H1 (cell line): ENCODE results near the gene ALKBH3. TPM values are rescaled to one million over a fixed set of nuclear protein-coding genes. Genes with fewer than 3 reads are reported as not detected.

ENCODE experiments used
- CTCF ChIA-PET: fragments of 300-600 bp; sonication (Branson Sonifier 250); formaldehyde crosslinking; loops from one replicate; lab custom pipeline; 2021; ENCODE audit not compliant: partially characterized antibody; lab: Charles Lee
- POLR2A ChIA-PET: fragments of 300-600 bp; sonication (Branson Sonifier 250); formaldehyde crosslinking; loops from one replicate; lab custom pipeline; 2021; ENCODE audit warnings: inconsistent platforms; ENCODE audit not compliant: partially characterized antibody; lab: Charles Lee
- DNase-seq, 2 experiments: peaks; one replicate each; pipeline versions ENCODE4 v3.0.0 to v3.0.0-alpha.2; 2010 to 2022; ENCODE audit warnings: low spot score in 2 of 2, low read depth in 1 of 2, mixed read lengths in 1 of 2
- FAIRE-seq: peaks from 2 replicates; lab custom pipeline; 2011; peaks lifted over from hg19 to GRCh38; lab: Jason Lieb, UNC
- H2AFZ ChIP-seq: 2 replicates; pipeline ENCODE4 v1.8.1; 2012; ENCODE audit warnings: low read length, inconsistent platforms
- H2AK5ac ChIP-seq: 2 replicates; pipeline ENCODE4 v1.6.1; 2013; ENCODE audit warnings: low read depth, low read length
- H2BK120ac ChIP-seq: replicated peaks from 2 replicates; pipeline ENCODE3; 2013; ENCODE audit warnings: low read depth, low read length, inconsistent platforms
- H2BK12ac ChIP-seq: 2 replicates; pipeline ENCODE4 v1.6.1; 2013; ENCODE audit warnings: low read depth, low read length
- H2BK15ac ChIP-seq: 2 replicates; pipeline ENCODE4 v1.6.1; 2013; ENCODE audit warnings: low read length
- H2BK20ac ChIP-seq: 2 replicates; pipeline ENCODE4 v1.6.1; 2013; ENCODE audit warnings: low read length
- H2BK5ac ChIP-seq: 2 replicates; pipeline ENCODE4 v1.6.1; 2013; ENCODE audit warnings: low read depth, low read length
- H3K14ac ChIP-seq: 2 replicates; pipeline ENCODE4 v1.6.1; 2013; ENCODE audit warnings: inconsistent platforms; ENCODE audit not compliant: insufficient read length
- H3K18ac ChIP-seq: 2 replicates; pipeline ENCODE4 v1.6.1; 2013; ENCODE audit warnings: low read length; ENCODE audit errors: extremely low read depth
- H3K23ac ChIP-seq: 2 replicates; pipeline ENCODE4 v1.6.1; 2013; ENCODE audit warnings: inconsistent platforms; ENCODE audit not compliant: insufficient read length
- H3K23me2 ChIP-seq: 2 replicates; pipeline ENCODE4 v1.6.1; 2013; ENCODE audit warnings: low read depth, low read length
- H3K27ac ChIP-seq: 2 replicates; pipeline ENCODE4 v1.6.1; 2011; ENCODE audit warnings: low read depth, low read length, inconsistent platforms
- H3K27me3 ChIP-seq, 4 experiments: replicated peaks in 1 of 4; 1 replicate in 1 of 4; 2 replicates in 3 of 4; pipeline versions ENCODE4 v1.6.1 to v1.8.1; 2011 to 2013; ENCODE audit warnings: low read length in 3 of 4, mild to moderate bottlenecking in 3 of 4, inconsistent platforms in 2 of 4, mixed read lengths in 2 of 4, moderate library complexity in 1 of 4; ENCODE audit not compliant: control insufficient read depth in 3 of 4, insufficient read depth in 3 of 4; ENCODE audit errors: extremely low read depth in 1 of 4
- H3K36me3 ChIP-seq, 4 experiments: 2 replicates each; pipeline versions ENCODE4 v1.6.1 to v1.8.1; 2011 to 2013; ENCODE audit warnings: mild to moderate bottlenecking in 4 of 4, low read length in 3 of 4, moderate library complexity in 2 of 4, control low read depth in 1 of 4, inconsistent platforms in 1 of 4; ENCODE audit not compliant: insufficient read depth in 4 of 4, control insufficient read depth in 2 of 4
- H3K4ac ChIP-seq: replicated peaks from 2 replicates; pipeline ENCODE3; 2013; ENCODE audit warnings: low read length, low read depth, mixed read lengths, inconsistent platforms; ENCODE audit not compliant: insufficient read length
- H3K4me1 ChIP-seq, 4 experiments: replicated peaks in 1 of 4; 1 replicate in 1 of 4; 2 replicates in 3 of 4; pipeline versions ENCODE4 v1.6.1 to v1.8.1; 2011 to 2013; ENCODE audit warnings: low read length in 3 of 4, inconsistent platforms in 2 of 4, mixed read lengths in 1 of 4; ENCODE audit not compliant: insufficient read depth in 4 of 4, control insufficient read depth in 3 of 4
- H3K4me2 ChIP-seq, 2 experiments: 2 replicates each; pipeline versions ENCODE4 v1.6.1 to v1.8.1; 2011 to 2013; ENCODE audit warnings: low read depth in 2 of 2, low read length in 2 of 2, control low read depth in 1 of 2, inconsistent platforms in 1 of 2, mild to moderate bottlenecking in 1 of 2; ENCODE audit not compliant: insufficient read depth in 1 of 2
- H3K4me3 ChIP-seq, 4 experiments: fragments of 200-600, 300-600 bp in 1 of 4; sonication (generic), shearing (Covaris generic), sonication (Bioruptor Twin) in 1 of 4; 2 replicates each; pipeline versions ENCODE4 v1.5.1 to v1.8.1; 2011 to 2016; ENCODE audit warnings: low read length in 4 of 4, low read depth in 3 of 4, control low read depth in 2 of 4, inconsistent platforms in 2 of 4, mild to moderate bottlenecking in 2 of 4, mixed read lengths in 1 of 4, moderate library complexity in 1 of 4; ENCODE audit not compliant: insufficient read depth in 2 of 4; ENCODE audit errors: extremely low read depth in 1 of 4
- H3K56ac ChIP-seq: replicated peaks from 2 replicates; pipeline ENCODE3; 2013; ENCODE audit warnings: low read depth, mild to moderate bottlenecking, mixed read lengths, low read length, inconsistent platforms; ENCODE audit not compliant: insufficient read length
- H3K79me1 ChIP-seq: 2 replicates; pipeline ENCODE4 v1.6.1; 2013; ENCODE audit warnings: low read depth, low read length, control low read depth
- H3K79me2 ChIP-seq, 2 experiments: 2 replicates each; pipeline versions ENCODE4 v1.6.1 to v1.8.1; 2012 to 2013; ENCODE audit warnings: low read length in 2 of 2, mild to moderate bottlenecking in 2 of 2, inconsistent platforms in 1 of 2; ENCODE audit not compliant: insufficient read depth in 2 of 2, control insufficient read depth in 1 of 2
- H3K9ac ChIP-seq, 4 experiments: replicated peaks in 1 of 4; 1 replicate in 1 of 4; 2 replicates in 3 of 4; pipeline versions ENCODE4 v1.6.1 to v1.8.1; 2011 to 2013; ENCODE audit warnings: low read depth in 3 of 4, low read length in 3 of 4, control low read depth in 2 of 4, mild to moderate bottlenecking in 2 of 4, moderate library complexity in 2 of 4, inconsistent platforms in 1 of 4; ENCODE audit errors: extremely low read depth in 1 of 4
- H3K9me3 ChIP-seq, 2 experiments: 2 replicates each; pipeline versions ENCODE4 v1.6.1 to v1.8.1; 2012 to 2013; ENCODE audit warnings: mild to moderate bottlenecking in 2 of 2, moderate library complexity in 2 of 2, control low read depth in 1 of 2, inconsistent platforms in 1 of 2, low read depth in 1 of 2, low read length in 1 of 2, mixed read lengths in 1 of 2; ENCODE audit not compliant: insufficient read depth in 2 of 2
- H4K20me1 ChIP-seq, 2 experiments: replicated peaks in 1 of 2; 2 replicates each; pipeline versions ENCODE3 to v1.8.1; 2011 to 2013; ENCODE audit warnings: inconsistent platforms in 2 of 2, low read length in 2 of 2, mild to moderate bottlenecking in 1 of 2; ENCODE audit not compliant: insufficient read depth in 2 of 2, control insufficient read depth in 1 of 2
- H4K5ac ChIP-seq: 2 replicates; pipeline ENCODE4 v1.6.1; 2013; ENCODE audit warnings: low read length, low read depth, mixed read lengths, inconsistent platforms; ENCODE audit not compliant: insufficient read length
- H4K8ac ChIP-seq: 2 replicates; pipeline ENCODE4 v1.8.0; 2013; ENCODE audit warnings: mild to moderate bottlenecking, moderate library complexity, low read length, inconsistent platforms; ENCODE audit not compliant: insufficient read depth; ENCODE audit errors: extremely low read depth
- H4K91ac ChIP-seq: replicated peaks from 2 replicates; pipeline ENCODE3; 2013; ENCODE audit warnings: low read length, mixed read lengths, inconsistent platforms; ENCODE audit not compliant: insufficient read length
- BACH1 ChIP-seq: IDR thresholded peaks from 2 replicates; pipeline ENCODE4 v1.6.1; 2012; ENCODE audit warnings: low read length, improper control_type of control experiment
- CHD2 ChIP-seq: IDR thresholded peaks from 2 replicates; pipeline ENCODE4 v1.6.1; 2012; ENCODE audit warnings: low read length, improper control_type of control experiment
- KDM1A ChIP-seq: fragments of 200-600, 300-600 bp; sonication (generic); IDR thresholded peaks from 2 replicates; pipeline ENCODE4 v1.7.1; 2016; ENCODE audit warnings: mild to moderate bottlenecking, low read length, borderline replicate concordance
- MAFK ChIP-seq: IDR thresholded peaks from 2 replicates; pipeline ENCODE4 v1.6.1; 2012; ENCODE audit warnings: low read depth, mild to moderate bottlenecking, improper control_type of control experiment, low read length
- RAD21 ChIP-seq, 2 experiments: IDR thresholded peaks in 1 of 2; conservative IDR thresholded peaks in 1 of 2; 2 replicates each; pipeline ENCODE4 v1.6.1; 2011; ENCODE audit warnings: low read depth in 2 of 2, low read length in 2 of 2, improper control_type of control experiment in 1 of 2, inconsistent platforms in 1 of 2, mild to moderate bottlenecking in 1 of 2, moderate library complexity in 1 of 2
- WGBS, 2 experiments: shearing (Covaris generic) in 1 of 2; methylation state at CpG; one replicate each; pipeline versions ENCODE4 v1.1.6 to v1.1.7; 2013 to 2015; ENCODE audit warnings: low lambda C conversion rate in 2 of 2, mixed read lengths in 2 of 2, inconsistent platforms in 1 of 2, low coverage in 1 of 2, missing lambda C conversion rate in 1 of 2; ENCODE audit not compliant: insufficient replicate concordance in 2 of 2, insufficient coverage in 1 of 2, insufficient read length in 1 of 2; ENCODE audit errors: extremely low coverage in 1 of 2, missing lambda C conversion rate in 1 of 2; 5-methylcytosine and 5-hydroxymethylcytosine counted together
- polyA plus RNA-seq, 7 experiments: library from polyadenylated mRNA; depleted of rRNA in 3 of 7; stranded (reverse) in 5 of 7; unstranded in 2 of 7; fragments of >200 nt in 5 of 7; fragments of 200-250 nt in 2 of 7; gene quantifications; 1 replicate in 5 of 7; 2 replicates in 1 of 7; 4 replicates in 1 of 7; pipeline versions ENCODE4 v1.2.1 to v1.2.3, GENCODE V29; 2011 to 2013; ENCODE audit warnings: missing spikeins in 2 of 7, mixed read lengths in 2 of 7
- total RNA-seq: library from RNA; stranded (reverse); fragmentation: NEBNext Ultra II Directional; extraction: Animal tissue kit (Norgen Biotek cat#: 25700); gene quantifications from 2 replicates; pipeline ENCODE4 v1.2.1, GENCODE V29; 2021

Gene ALKBH3
- total and polyA plus RNA-seq, 2 of the 8 experiments (the other 6 are each of a cell fraction or from before 2014, with no cell fraction given) = 10.5 to 11.4 TPM

- Histone ChIP-seq H2BK20ac (no peak overlapping the region), H3K9ac (no peak overlapping the region), H3K23ac (no peak overlapping the region), H2BK5ac (no peak overlapping the region), H4K5ac (no peak overlapping the region), H4K8ac (peak overlapping the region; percentile 63; the same call in 1 of the 2 replicates), H3K4ac (no peak overlapping the region), H3K79me2 (no peaks in the 10 kb centered on the region), H2BK120ac (no peak overlapping the region), H2BK12ac (no peak overlapping the region), H4K91ac (no peak overlapping the region), H3K4me2 (no peak overlapping the region), H3K79me1 (no peaks in the 10 kb centered on the region), H2AFZ (no peak overlapping the region), H4K20me1 (no peaks in the 10 kb centered on the region), H3K36me3 (no peaks in the 10 kb centered on the region), H3K4me1 (peaks cover 0 to 11% (median 0%) of the 10 kb centered on the region in 4 experiments; a peak in 5 of 7 replicates), H3K14ac (no peak overlapping the region), H2BK15ac (no peak overlapping the region), H3K18ac (no peak overlapping the region), H3K27me3 (peaks cover 0 to 15% (median 6%) of the 10 kb centered on the region in 4 experiments; a peak in 6 of 7 replicates), H3K9me3 (no peaks in the 10 kb centered on the region), H3K56ac (no peak overlapping the region), H3K23me2 (no peaks in the 10 kb centered on the region), H3K4me3 (no peak overlapping the region), H2AK5ac (no peak overlapping the region), H3K27ac (no peak overlapping the region)
- 86% methylated on average over 7 of the region's 7 CpGs; no CpG with 5 or more reads in 1 of the 2 experiments for WGBS, 2 experiments
- FAIRE-seq (no peak), DNase-seq (no peak)
- ChIA-PET POLR2A (no interaction called here), CTCF (interaction anchor here (1.6 to 2.8 kb wide), 5 partner anchors 8 to 98 kb away, joined by 4 to 11 read pairs (median 7); no protein-coding TSS in a partner anchor)
- no peak for TF ChIP-seq BACH1
- no peak for TF ChIP-seq RAD21 (IDR thresholded peaks at IDR 0.05 in 1 of 2, conservative IDR thresholded peaks at IDR 0.05 in 1 of 2; ENCODE audit: low read depth in 2 of 2, low read length in 2 of 2)
- no peak for TF ChIP-seq KDM1A
- TF ChIP-seq MAFK = no peak
- TF ChIP-seq CHD2 = no peak
These were observed 55.4 kb downstream of the ALKBH3 start for GRCh38 chr11:43936076-43936475.
